ENCODE measurements around the gene TRPV5.

GRCh38 chr7:142883571-142884285 is 49.8 kb downstream of the TRPV5 start:
- no peak for TF ChIP-seq CTCF (IDR thresholded peaks at IDR 0.05)
- TF ChIP-seq POLR2A (IDR thresholded peaks at IDR 0.05), result no peak
